ENCODE results near the gene ACOX3. TPM values are rescaled to one million over a fixed set of nuclear protein-coding genes. Genes with fewer than 3 reads are reported as not detected.
"Not testable (repeated sequence)": the region's sequence is repeated elsewhere in the genome, so short reads cannot be mapped to it uniquely, and the experiment has no call there.

Gene ACOX3
- total RNA-seq, 1 donor from 2014 or later, result 30.4 TPM

DNA sequence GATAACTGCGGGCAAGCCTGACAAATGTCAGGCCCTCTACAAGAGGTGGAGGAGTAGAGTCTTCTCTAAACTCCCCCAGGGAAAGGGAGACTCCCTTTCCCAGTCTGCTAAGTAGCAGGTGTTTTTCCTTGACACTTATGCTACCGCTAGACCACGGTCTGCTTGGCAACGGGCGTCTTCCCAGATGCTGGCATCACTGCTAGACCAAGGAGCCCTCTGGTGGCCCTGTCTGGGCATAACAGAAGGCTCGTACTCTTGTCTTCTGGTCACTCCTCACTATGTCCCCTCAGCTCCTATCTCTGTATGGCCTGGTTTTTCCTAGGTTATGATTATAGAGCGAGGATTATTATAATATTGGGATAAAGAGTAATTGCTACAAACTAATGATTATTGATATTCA lies 33.6 kb downstream of the ACOX3 start:
- peaks cover 53% of the 10 kb centered on the region for H3K36me3 ChIP-seq
- TF ChIP-seq, protein P1, sequence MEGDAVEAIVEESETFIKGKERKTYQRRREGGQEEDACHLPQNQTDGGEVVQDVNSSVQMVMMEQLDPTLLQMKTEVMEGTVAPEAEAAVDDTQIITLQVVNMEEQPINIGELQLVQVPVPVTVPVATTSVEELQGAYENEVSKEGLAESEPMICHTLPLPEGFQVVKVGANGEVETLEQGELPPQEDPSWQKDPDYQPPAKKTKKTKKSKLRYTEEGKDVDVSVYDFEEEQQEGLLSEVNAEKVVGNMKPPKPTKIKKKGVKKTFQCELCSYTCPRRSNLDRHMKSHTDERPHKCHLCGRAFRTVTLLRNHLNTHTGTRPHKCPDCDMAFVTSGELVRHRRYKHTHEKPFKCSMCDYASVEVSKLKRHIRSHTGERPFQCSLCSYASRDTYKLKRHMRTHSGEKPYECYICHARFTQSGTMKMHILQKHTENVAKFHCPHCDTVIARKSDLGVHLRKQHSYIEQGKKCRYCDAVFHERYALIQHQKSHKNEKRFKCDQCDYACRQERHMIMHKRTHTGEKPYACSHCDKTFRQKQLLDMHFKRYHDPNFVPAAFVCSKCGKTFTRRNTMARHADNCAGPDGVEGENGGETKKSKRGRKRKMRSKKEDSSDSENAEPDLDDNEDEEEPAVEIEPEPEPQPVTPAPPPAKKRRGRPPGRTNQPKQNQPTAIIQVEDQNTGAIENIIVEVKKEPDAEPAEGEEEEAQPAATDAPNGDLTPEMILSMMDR (IDR thresholded peaks at IDR 0.05), result peak; percentile 44

GRCh38 chr4:8405516-8405875 lies 35.0 kb downstream of the ACOX3 start:
- TF ChIP-seq, protein P1 (IDR thresholded peaks at IDR 0.05), result no peak
- Histone ChIP-seq H3K9me3 (no peaks in the 10 kb centered on the region), H3K27me3 (ENCODE audit: low read depth) (no peaks in the 10 kb centered on the region), H3K36me3 (peaks cover 43% of the 10 kb centered on the region), H3K4me3 (no peak overlapping the region), H3K4me1 (peaks cover 14% of the 10 kb centered on the region), H3K27ac (no peak overlapping the region)
- DNase-seq (no peak), ATAC-seq (no peak)
- intact Hi-C loops (cut with DNase I), result no loop called here

More for the DNA sequence above, 33.6 kb downstream of the ACOX3 start:
- intact Hi-C loops (cut with DNase I); H3K27me3 ChIP-seq (ENCODE audit: low read depth); H3K4me3 ChIP-seq; DNase-seq; ATAC-seq; H3K27ac ChIP-seq; H3K9me3 ChIP-seq: not testable (repeated sequence)
- peaks cover 12% of the 10 kb centered on the region for H3K4me1 ChIP-seq

GRCh38 chr4:8404791-8405515 lies 35.6 kb downstream of the ACOX3 start:
- no peak overlapping the region for H3K27ac ChIP-seq
- H3K4me3 ChIP-seq, result no peak overlapping the region
- peaks cover 43% of the 10 kb centered on the region for H3K36me3 ChIP-seq
- DNase-seq (no peak), ATAC-seq (no peak)
- intact Hi-C loops (cut with DNase I), result no loop called here
- H3K27me3 ChIP-seq (ENCODE audit: low read depth), result no peaks in the 10 kb centered on the region
- TF ChIP-seq, protein P1 (IDR thresholded peaks at IDR 0.05), result no peak
- H3K4me1 ChIP-seq, result peaks cover 14% of the 10 kb centered on the region
- H3K9me3 ChIP-seq, result no peaks in the 10 kb centered on the region

- Histone ChIP-seq H3K4me1 (peaks cover 14% of the 10 kb centered on the region), H3K36me3 (peaks cover 46% of the 10 kb centered on the region), H3K27me3 (ENCODE audit: low read depth) (no peaks in the 10 kb centered on the region), H3K9me3 (no peaks in the 10 kb centered on the region), H3K27ac (no peak overlapping the region), H3K4me3 (no peak overlapping the region)
- intact Hi-C loops (cut with DNase I), result no loop called here
- DNase-seq, result peak; percentile 46
- ATAC-seq, result no peak
- TF ChIP-seq, protein P1 (IDR thresholded peaks at IDR 0.05), result no peak
These were observed 36.5 kb downstream of the ACOX3 start for GRCh38 chr4:8403976-8404375.

DNA sequence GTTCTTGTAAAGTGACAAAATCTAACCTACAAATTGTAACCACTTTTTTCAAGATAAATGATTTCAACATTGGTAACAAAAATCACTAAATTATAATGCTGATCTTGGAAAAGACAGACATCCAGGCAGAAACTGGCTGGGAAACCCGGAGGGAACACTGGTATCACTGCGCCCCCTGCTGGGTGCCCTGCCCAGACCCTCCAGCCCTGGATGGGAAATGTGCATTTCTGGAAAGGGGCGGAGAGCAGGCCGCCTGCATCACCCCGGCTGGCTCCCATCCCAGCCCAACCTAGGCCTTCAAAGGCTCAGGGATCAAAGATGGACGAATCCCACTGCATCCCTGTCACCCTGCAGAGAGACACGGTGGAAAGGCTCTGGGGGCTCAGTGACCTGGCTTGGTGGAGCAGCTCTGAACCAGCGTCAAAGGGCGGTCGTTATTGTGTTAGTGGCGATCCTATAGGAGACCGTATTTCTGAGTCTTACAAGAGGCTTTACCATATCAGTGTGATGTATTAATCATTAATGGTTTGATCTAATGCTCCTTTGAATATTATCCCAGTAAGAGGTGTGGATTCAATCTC lies 37.3 kb downstream of the ACOX3 start:
- ATAC-seq, result peak; percentile 86 to 88
- Histone ChIP-seq H3K4me1 (peaks cover 14% of the 10 kb centered on the region), H3K27ac (peak overlapping the region; percentile 53), H3K9me3 (no peaks in the 10 kb centered on the region), H3K27me3 (ENCODE audit: low read depth) (no peaks in the 10 kb centered on the region), H3K4me3 (no peak overlapping the region), H3K36me3 (peaks cover 49% of the 10 kb centered on the region)
- DNase-seq, result peak; percentile 82
- TF ChIP-seq, protein P1 (IDR thresholded peaks at IDR 0.05), result peak; percentile 96
- intact Hi-C loops (cut with DNase I), result no loop called here
